H9 (cell line): ENCODE results near the gene KAZN. TPM values are rescaled to one million over a fixed set of nuclear protein-coding genes. Genes with fewer than 3 reads are reported as not detected.

ENCODE experiments used
- DNase-seq: peaks from one replicate; pipeline ENCODE4 v3.0.0-alpha.2; 2017
- H2AFZ ChIP-seq: one replicate; pipeline ENCODE4 v1.6.1; 2013; ENCODE audit warnings: mild to moderate bottlenecking, low read length, control low read depth, moderate library complexity
- H2AK5ac ChIP-seq: 2 replicates; pipeline ENCODE4 v1.6.1; 2013; ENCODE audit warnings: low read length, control low read depth, mixed read lengths; ENCODE audit not compliant: insufficient read length
- H2BK120ac ChIP-seq: one replicate; pipeline ENCODE4 v1.6.1; 2013; ENCODE audit warnings: low read depth, mild to moderate bottlenecking, low read length, control low read depth, inconsistent platforms; ENCODE audit not compliant: poor library complexity, severe bottlenecking
- H2BK12ac ChIP-seq: 2 replicates; pipeline ENCODE4 v1.6.1; 2013; ENCODE audit warnings: low read length, control low read depth, mixed read lengths, low read depth; ENCODE audit not compliant: insufficient read length
- H2BK15ac ChIP-seq: 2 replicates; pipeline ENCODE4 v1.6.1; 2013; ENCODE audit warnings: low read depth, low read length, control low read depth
- H2BK20ac ChIP-seq: one replicate; pipeline ENCODE4 v1.6.1; 2013; ENCODE audit warnings: low read depth, mild to moderate bottlenecking, low read length, control low read depth, inconsistent platforms; ENCODE audit not compliant: poor library complexity, severe bottlenecking
- H2BK5ac ChIP-seq: 2 replicates; pipeline ENCODE4 v1.6.1; 2013; ENCODE audit warnings: low read length, control low read depth, mixed read lengths; ENCODE audit not compliant: insufficient read length
- H3K14ac ChIP-seq: 2 replicates; pipeline ENCODE4 v1.6.1; 2013; ENCODE audit warnings: low read length, control low read depth; ENCODE audit not compliant: insufficient read depth
- H3K18ac ChIP-seq: 2 replicates; pipeline ENCODE4 v1.6.1; 2013; ENCODE audit warnings: low read depth, mild to moderate bottlenecking, mixed read lengths, low read length, control low read depth; ENCODE audit not compliant: insufficient read length
- H3K23ac ChIP-seq: 2 replicates; pipeline ENCODE4 v1.6.1; 2013; ENCODE audit warnings: low read length, control low read depth, mixed read lengths, low read depth; ENCODE audit not compliant: insufficient read length
- H3K23me2 ChIP-seq: 2 replicates; pipeline ENCODE4 v1.6.1; 2013; ENCODE audit warnings: low read depth, mild to moderate bottlenecking, mixed read lengths, low read length, control low read depth; ENCODE audit not compliant: insufficient read length, poor library complexity, severe bottlenecking
- H3K27ac ChIP-seq: 2 replicates; pipeline ENCODE4 v1.5.1; 2013; ENCODE audit warnings: low read length, control low read depth, mixed read lengths, low read depth; ENCODE audit not compliant: insufficient read length
- H3K27me3 ChIP-seq: 2 replicates; pipeline ENCODE4 v1.6.1; 2013; ENCODE audit warnings: low read length, control low read depth, inconsistent platforms; ENCODE audit not compliant: insufficient read depth
- H3K4ac ChIP-seq: 2 replicates; pipeline ENCODE4 v1.6.1; 2013; ENCODE audit warnings: low read depth, mild to moderate bottlenecking, control low read depth, inconsistent platforms, low read length, moderate library complexity
- H3K4me1 ChIP-seq: 2 replicates; pipeline ENCODE4 v1.6.1; 2013; ENCODE audit warnings: low read length, control low read depth, inconsistent platforms; ENCODE audit not compliant: insufficient read depth
- H3K4me2 ChIP-seq: 2 replicates; pipeline ENCODE4 v1.6.1; 2013; ENCODE audit warnings: low read length, control low read depth, mixed read lengths; ENCODE audit not compliant: insufficient read length, insufficient read depth
- H3K56ac ChIP-seq: 2 replicates; pipeline ENCODE4 v1.6.1; 2013; ENCODE audit warnings: low read depth, mild to moderate bottlenecking, mixed read lengths, low read length, control low read depth; ENCODE audit not compliant: insufficient read length
- H3K79me1 ChIP-seq: 2 replicates; pipeline ENCODE4 v1.6.1; 2013; ENCODE audit warnings: low read depth, mild to moderate bottlenecking, moderate library complexity, low read length, control low read depth, inconsistent platforms; ENCODE audit not compliant: insufficient read depth, poor library complexity, severe bottlenecking
- H3K79me2 ChIP-seq: 2 replicates; pipeline ENCODE4 v1.6.1; 2013; ENCODE audit warnings: low read length, control low read depth, inconsistent platforms; ENCODE audit not compliant: insufficient read depth
- H3K9ac ChIP-seq: 2 replicates; pipeline ENCODE4 v1.6.1; 2013; ENCODE audit warnings: low read length, control low read depth, mixed read lengths; ENCODE audit not compliant: insufficient read length; ENCODE audit errors: extremely low read depth
- H3K9me3 ChIP-seq: one replicate; pipeline ENCODE4 v1.6.1; 2013; ENCODE audit warnings: low read depth, low read length, inconsistent platforms; ENCODE audit not compliant: control insufficient read depth
- H3T11ph ChIP-seq: one replicate; pipeline ENCODE4 v1.6.1; 2013; ENCODE audit warnings: mild to moderate bottlenecking, low read length, control low read depth, inconsistent platforms
- H4K20me1 ChIP-seq: one replicate; pipeline ENCODE4 v1.6.1; 2013; ENCODE audit not compliant: control insufficient read depth, insufficient read length, insufficient read depth
- H4K5ac ChIP-seq: 2 replicates; pipeline ENCODE4 v1.6.1; 2013; ENCODE audit warnings: low read depth, mild to moderate bottlenecking, mixed read lengths, low read length, control low read depth; ENCODE audit not compliant: insufficient read length
- H4K8ac ChIP-seq: replicated peaks from 2 replicates; pipeline ENCODE4 v1.6.1; 2013; ENCODE audit warnings: low read length, control low read depth, mixed read lengths, low read depth; ENCODE audit not compliant: insufficient read length
- H4K91ac ChIP-seq: 2 replicates; pipeline ENCODE4 v1.6.1; 2013; ENCODE audit warnings: low read depth, mild to moderate bottlenecking, moderate library complexity, mixed read lengths, low read length, control low read depth; ENCODE audit not compliant: insufficient read length
- H3K27ac Mint-ChIP-seq, 3 experiments: 2 replicates in 2 of 3; 3 replicates in 1 of 3; pipeline ENCODE4 v1.8.0; 2020 to 2021; ENCODE audit warnings: mixed read lengths in 3 of 3, mild to moderate bottlenecking in 1 of 3, moderate library complexity in 1 of 3
- H3K27me3 Mint-ChIP-seq: 2 replicates; pipeline ENCODE4 v1.8.0; 2021; ENCODE audit warnings: low read depth, mild to moderate bottlenecking, moderate library complexity, mixed read lengths
- H3K36me3 Mint-ChIP-seq, 3 experiments: 2 replicates in 2 of 3; 3 replicates in 1 of 3; pipeline ENCODE4 v1.8.0; 2020 to 2021; ENCODE audit warnings: low read depth in 3 of 3, mixed read lengths in 3 of 3; ENCODE audit not compliant: insufficient read depth in 1 of 3
- H3K4me1 Mint-ChIP-seq, 2 experiments: 2 replicates each; pipeline ENCODE4 v1.8.0; 2020; ENCODE audit warnings: mixed read lengths in 2 of 2
- H3K4me3 Mint-ChIP-seq, 2 experiments: 2 replicates in 1 of 2; 3 replicates in 1 of 2; pipeline ENCODE4 v1.8.0; 2020 to 2021; ENCODE audit warnings: mild to moderate bottlenecking in 2 of 2, mixed read lengths in 2 of 2, moderate library complexity in 1 of 2
- H3K9me3 Mint-ChIP-seq, 2 experiments: 2 replicates in 1 of 2; 3 replicates in 1 of 2; pipeline ENCODE4 v1.8.0; 2020; ENCODE audit warnings: mild to moderate bottlenecking in 2 of 2, mixed read lengths in 2 of 2, moderate library complexity in 1 of 2
- CTCF ChIP-seq: fragments of 200-600 bp; sonication (generic); conservative IDR thresholded peaks from 3 replicates; pipeline ENCODE4 v1.8.0; 2021; ENCODE audit warnings: antibody characterized with exemption, mild to moderate bottlenecking
- WGBS: extraction: QIAGEN DNeasy Blood & Tissue Kit; methylation state at CpG from one replicate; pipeline ENCODE4 v1.1.7; 2013; ENCODE audit warnings: missing lambda C conversion rate, low lambda C conversion rate, mixed read lengths; ENCODE audit not compliant: insufficient read length; ENCODE audit errors: extremely low coverage; 5-methylcytosine and 5-hydroxymethylcytosine counted together
- total RNA-seq: library from RNA; stranded (reverse); gene quantifications from 2 replicates; pipeline ENCODE4 v1.2.1, GENCODE V29; 2021

KAZN gene
- total RNA-seq, 1 experiment from 2014 or later = 7.6 TPM

DNA sequence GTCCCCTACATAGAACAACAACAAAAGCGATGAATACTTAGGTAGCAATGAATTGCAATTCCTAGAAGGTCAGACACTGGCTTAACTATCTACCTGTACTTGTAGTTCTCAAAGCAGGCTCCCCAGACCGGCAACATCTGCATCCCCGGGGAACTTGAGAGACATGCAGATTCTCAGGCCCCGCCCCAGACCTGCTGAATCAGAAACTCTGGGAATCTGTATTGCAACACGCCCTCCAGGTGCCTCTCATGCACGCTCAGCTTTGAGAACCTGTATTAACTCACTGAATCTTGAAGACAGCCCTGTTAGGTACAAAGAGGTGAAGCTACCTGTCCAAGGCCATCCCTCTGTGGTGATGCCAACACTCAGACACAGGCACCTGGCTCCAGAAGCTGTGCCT lies 128.1 kb downstream of the KAZN start:
- Histone ChIP-seq H3K79me2 (no peaks in the 10 kb centered on the region), H2BK120ac (no peak overlapping the region), H4K20me1 (no peaks in the 10 kb centered on the region), H2AK5ac (no peak overlapping the region), H3K27ac (no peak overlapping the region), H3K4me2 (no peak overlapping the region), H2BK12ac (no peak overlapping the region), H2BK5ac (no peak overlapping the region), H3K23ac (no peak overlapping the region), H2BK20ac (no peak overlapping the region), H3K14ac (no peak overlapping the region), H3K79me1 (no peaks in the 10 kb centered on the region), H4K5ac (no peak overlapping the region), H3K4ac (no peak overlapping the region), H3K4me1 (peaks cover 11% of the 10 kb centered on the region; the same call in 1 of the 2 replicates), H2BK15ac (no peak overlapping the region), H3K27me3 (no peaks in the 10 kb centered on the region), H4K91ac (no peak overlapping the region), H4K8ac (no peak overlapping the region), H3K56ac (no peak overlapping the region), H2AFZ (no peak overlapping the region), H3K23me2 (no peaks in the 10 kb centered on the region), H3K9ac (no peak overlapping the region), H3T11ph (no peak overlapping the region), H3K18ac (no peak overlapping the region), H3K9me3 (no peaks in the 10 kb centered on the region)
- H3K27ac Mint-ChIP-seq = no peak overlapping the region
- peak; percentile 41 for DNase-seq
- peaks cover 0 to 3% of the 10 kb centered on the region in 2 experiments; a peak in 1 of 5 replicates for H3K9me3 Mint-ChIP-seq
- TF ChIP-seq CTCF = no peak
- H3K27me3 Mint-ChIP-seq = peaks cover 16% of the 10 kb centered on the region
- peaks cover 50 to 56% of the 10 kb centered on the region in 2 experiments for H3K4me1 Mint-ChIP-seq
- no peak overlapping the region for H3K4me3 Mint-ChIP-seq
- WGBS = no CpG with 5 or more reads among the region's 6 CpGs
- peaks cover 0 to 6% (median 0%) of the 10 kb centered on the region in 3 experiments; a peak in 1 of 7 replicates for H3K36me3 Mint-ChIP-seq
